Measurements from ENCODE around the gene ERICH2.

Gene ERICH2

GRCh38 chr2:170817093-170818035, 47.2 kb downstream of the ERICH2 start:
- no peak for DNase-seq (ENCODE audit: low spot score)

- no peak for DNase-seq (ENCODE audit: low spot score)
Measured at GRCh38 chr2:170818036-170818751, 48.0 kb downstream of the ERICH2 start.

GRCh38 chr2:170818752-170819470, 48.7 kb downstream of the ERICH2 start:
- DNase-seq (ENCODE audit: low spot score) = no peak

- no peak for DNase-seq (ENCODE audit: low spot score)
Measured at GRCh38 chr2:170819680-170820664, 49.8 kb downstream of the ERICH2 start.

GRCh38 chr2:170820757-170821530, 50.8 kb downstream of the ERICH2 start:
- DNase-seq (ENCODE audit: low spot score) = no peak

- DNase-seq (ENCODE audit: low spot score) = no peak
Measured at GRCh38 chr2:170821531-170822289, 51.5 kb downstream of the ERICH2 start.

GRCh38 chr2:170822290-170823087, 52.3 kb downstream of the ERICH2 start:
- no peak for DNase-seq (ENCODE audit: low spot score)

GRCh38 chr2:170823088-170823897, 53.1 kb downstream of the ERICH2 start:
- no peak for DNase-seq (ENCODE audit: low spot score)

- no peak for DNase-seq (ENCODE audit: low spot score)
Measured at GRCh38 chr2:170823898-170824215, 53.7 kb downstream of the ERICH2 start.

- no peak for DNase-seq (ENCODE audit: low spot score)
Measured at GRCh38 chr2:170824526-170825015, 54.4 kb downstream of the ERICH2 start.

GRCh38 chr2:170827841-170828532, 57.8 kb downstream of the ERICH2 start:
- no peak for DNase-seq (ENCODE audit: low spot score)

- DNase-seq (ENCODE audit: low spot score) = no peak
Measured at GRCh38 chr2:170828533-170828916, 58.3 kb downstream of the ERICH2 start.

GRCh38 chr2:170829036-170829435, 58.9 kb downstream of the ERICH2 start:
- no peak for DNase-seq (ENCODE audit: low spot score)

- no peak for DNase-seq (ENCODE audit: low spot score)
Measured at GRCh38 chr2:170830166-170830565, 60.0 kb downstream of the ERICH2 start.

- DNase-seq (ENCODE audit: low spot score) = no peak
Measured at GRCh38 chr2:170831115-170831514, 60.9 kb downstream of the ERICH2 start.

GRCh38 chr2:170836027-170836426, 65.8 kb downstream of the ERICH2 start:
- DNase-seq (ENCODE audit: low spot score) = no peak

GRCh38 chr2:170840717-170841210, 70.6 kb downstream of the ERICH2 start:
- no peak for DNase-seq (ENCODE audit: low spot score)
